ENCODE measurements around the gene HARS1. TPM values are rescaled to one million over a fixed set of nuclear protein-coding genes. Genes with fewer than 3 reads are reported as not detected.
A peak's percentile ranks its signal among the peaks of the same experiment; 100 is the strongest.

Gene HARS1
- total and polyA plus RNA-seq, 2 of the 13 experiments (the other 11 are each of a cell fraction or from before 2014, with no cell fraction given), result 36.9 to 66.2 TPM

DNA sequence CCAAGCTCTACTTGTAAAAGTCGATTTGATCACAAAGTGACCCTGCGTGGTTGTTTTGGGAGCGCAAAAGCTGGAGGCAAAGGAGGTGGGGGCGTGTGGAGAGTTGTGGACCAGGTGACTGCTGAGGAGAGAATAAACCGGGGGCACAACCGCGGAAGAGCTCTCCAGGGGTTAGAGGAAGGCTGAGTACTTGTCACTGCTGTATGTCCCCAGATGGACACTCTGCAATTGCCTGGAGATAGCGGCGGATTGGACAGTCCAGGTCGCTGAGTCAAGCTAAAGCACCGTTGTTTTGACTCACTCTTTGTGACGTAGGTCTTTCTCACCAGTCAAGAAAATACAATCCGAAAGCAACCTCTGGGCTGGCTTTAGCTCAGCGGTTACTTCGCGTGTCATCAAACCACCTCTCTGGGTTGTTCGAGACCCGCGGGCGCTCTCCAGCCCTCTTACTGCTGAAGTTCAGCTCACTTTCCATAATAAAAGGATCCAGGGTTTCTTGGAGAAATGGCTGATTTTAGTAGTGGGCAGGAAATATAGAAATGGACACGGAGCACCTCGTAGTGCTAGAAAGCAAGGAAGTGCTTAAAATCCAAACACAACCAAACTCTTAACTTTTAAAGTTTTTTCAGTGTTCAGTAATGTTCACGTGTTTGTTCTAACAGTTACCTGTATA, 34.8 kb upstream of the HARS1 start (continued):
- TF ChIP-seq ATF7-NPFF (CRISPR knock-in tag; IDR thresholded peaks at IDR 0.05; ENCODE audit: low read depth) (peak; percentile 70; the same call in 1 of the 2 replicates), EP300 (IDR thresholded peaks at IDR 0.05; ENCODE audit: low read depth in 2 of 2, low read length in 2 of 2) (peak in 1 of 2 experiments; percentile 23; a peak in 1 of 4 replicates), EP300 (CRISPR knock-in tag; IDR thresholded peaks at IDR 0.05; ENCODE audit: borderline replicate concordance) (no peak), POLR2A (IDR thresholded peaks at IDR 0.05; ENCODE audit: insufficient read depth in 1 of 2, low read depth in 2 of 2, low read length in 2 of 2) (no peak), RFXANK (CRISPR knock-in tag; IDR thresholded peaks at IDR 0.05) (peak; percentile 64; the same call in 1 of the 2 replicates), ZNF781 (CRISPR knock-in tag; IDR thresholded peaks at IDR 0.05; ENCODE audit: borderline replicate concordance, not compliant biosample characterization) (no peak), ZNF605 (CRISPR knock-in tag; IDR thresholded peaks at IDR 0.05) (0 out of 2 replicates have a peak, but pooled peaks have one; percentile 53), RFXAP (CRISPR knock-in tag; IDR thresholded peaks at IDR 0.05; ENCODE audit: borderline replicate concordance) (peak; percentile 97), ZBED4 (CRISPR knock-in tag; IDR thresholded peaks at IDR 0.05; ENCODE audit: borderline replicate concordance) (0 out of 2 replicates have a peak, but pooled peaks have one; percentile 23), MYNN (CRISPR knock-in tag; IDR thresholded peaks at IDR 0.05; ENCODE audit: low read depth) (peak; percentile 48; the same call in 1 of the 2 replicates), ZNF12 (CRISPR knock-in tag; IDR thresholded peaks at IDR 0.05) (peak; percentile 48; the same call in 1 of the 2 replicates)
- TF ChIP-seq, protein P1, sequence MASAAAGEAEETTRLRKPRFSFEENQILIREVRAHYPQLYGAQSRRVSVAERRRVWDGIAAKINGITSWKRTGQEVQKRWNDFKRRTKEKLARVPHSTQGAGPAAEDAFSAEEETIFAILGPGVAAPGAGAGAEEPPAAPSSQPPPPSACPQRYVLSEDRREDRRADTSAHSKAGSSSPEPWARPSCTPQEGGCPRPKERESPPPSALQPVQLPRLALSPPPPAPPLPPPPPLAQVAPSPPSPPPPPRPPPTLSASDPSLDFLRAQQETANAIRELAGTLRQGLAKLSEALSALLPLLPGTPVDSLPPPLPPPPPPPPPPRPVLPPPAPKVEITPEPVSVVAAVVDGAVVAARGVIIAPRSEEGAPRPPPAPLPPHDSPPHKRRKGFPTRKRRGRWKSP (CRISPR knock-in tag; IDR thresholded peaks at IDR 0.05), result peak; percentile 68; the same call in 1 of the 2 replicates
- TF ChIP-seq, protein P2, sequence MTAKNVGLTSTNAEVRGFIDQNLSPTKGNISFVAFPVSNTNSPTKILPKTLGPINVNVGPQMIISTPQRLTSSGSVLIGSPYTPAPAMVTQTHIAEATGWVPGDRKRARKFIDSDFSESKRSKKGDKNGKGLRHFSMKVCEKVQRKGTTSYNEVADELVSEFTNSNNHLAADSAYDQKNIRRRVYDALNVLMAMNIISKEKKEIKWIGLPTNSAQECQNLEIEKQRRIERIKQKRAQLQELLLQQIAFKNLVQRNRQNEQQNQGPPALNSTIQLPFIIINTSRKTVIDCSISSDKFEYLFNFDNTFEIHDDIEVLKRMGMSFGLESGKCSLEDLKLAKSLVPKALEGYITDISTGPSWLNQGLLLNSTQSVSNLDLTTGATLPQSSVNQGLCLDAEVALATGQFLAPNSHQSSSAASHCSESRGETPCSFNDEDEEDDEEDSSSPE (CRISPR knock-in tag; IDR thresholded peaks at IDR 0.05), result no peak
- TF ChIP-seq, protein P3, sequence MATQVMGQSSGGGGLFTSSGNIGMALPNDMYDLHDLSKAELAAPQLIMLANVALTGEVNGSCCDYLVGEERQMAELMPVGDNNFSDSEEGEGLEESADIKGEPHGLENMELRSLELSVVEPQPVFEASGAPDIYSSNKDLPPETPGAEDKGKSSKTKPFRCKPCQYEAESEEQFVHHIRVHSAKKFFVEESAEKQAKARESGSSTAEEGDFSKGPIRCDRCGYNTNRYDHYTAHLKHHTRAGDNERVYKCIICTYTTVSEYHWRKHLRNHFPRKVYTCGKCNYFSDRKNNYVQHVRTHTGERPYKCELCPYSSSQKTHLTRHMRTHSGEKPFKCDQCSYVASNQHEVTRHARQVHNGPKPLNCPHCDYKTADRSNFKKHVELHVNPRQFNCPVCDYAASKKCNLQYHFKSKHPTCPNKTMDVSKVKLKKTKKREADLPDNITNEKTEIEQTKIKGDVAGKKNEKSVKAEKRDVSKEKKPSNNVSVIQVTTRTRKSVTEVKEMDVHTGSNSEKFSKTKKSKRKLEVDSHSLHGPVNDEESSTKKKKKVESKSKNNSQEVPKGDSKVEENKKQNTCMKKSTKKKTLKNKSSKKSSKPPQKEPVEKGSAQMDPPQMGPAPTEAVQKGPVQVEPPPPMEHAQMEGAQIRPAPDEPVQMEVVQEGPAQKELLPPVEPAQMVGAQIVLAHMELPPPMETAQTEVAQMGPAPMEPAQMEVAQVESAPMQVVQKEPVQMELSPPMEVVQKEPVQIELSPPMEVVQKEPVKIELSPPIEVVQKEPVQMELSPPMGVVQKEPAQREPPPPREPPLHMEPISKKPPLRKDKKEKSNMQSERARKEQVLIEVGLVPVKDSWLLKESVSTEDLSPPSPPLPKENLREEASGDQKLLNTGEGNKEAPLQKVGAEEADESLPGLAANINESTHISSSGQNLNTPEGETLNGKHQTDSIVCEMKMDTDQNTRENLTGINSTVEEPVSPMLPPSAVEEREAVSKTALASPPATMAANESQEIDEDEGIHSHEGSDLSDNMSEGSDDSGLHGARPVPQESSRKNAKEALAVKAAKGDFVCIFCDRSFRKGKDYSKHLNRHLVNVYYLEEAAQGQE (IDR thresholded peaks at IDR 0.05; ENCODE audit: borderline replicate concordance in 1 of 2, low read depth in 1 of 2, low read length in 2 of 2), result peak; percentile 17 to 91
- TF ChIP-seq, protein P4, sequence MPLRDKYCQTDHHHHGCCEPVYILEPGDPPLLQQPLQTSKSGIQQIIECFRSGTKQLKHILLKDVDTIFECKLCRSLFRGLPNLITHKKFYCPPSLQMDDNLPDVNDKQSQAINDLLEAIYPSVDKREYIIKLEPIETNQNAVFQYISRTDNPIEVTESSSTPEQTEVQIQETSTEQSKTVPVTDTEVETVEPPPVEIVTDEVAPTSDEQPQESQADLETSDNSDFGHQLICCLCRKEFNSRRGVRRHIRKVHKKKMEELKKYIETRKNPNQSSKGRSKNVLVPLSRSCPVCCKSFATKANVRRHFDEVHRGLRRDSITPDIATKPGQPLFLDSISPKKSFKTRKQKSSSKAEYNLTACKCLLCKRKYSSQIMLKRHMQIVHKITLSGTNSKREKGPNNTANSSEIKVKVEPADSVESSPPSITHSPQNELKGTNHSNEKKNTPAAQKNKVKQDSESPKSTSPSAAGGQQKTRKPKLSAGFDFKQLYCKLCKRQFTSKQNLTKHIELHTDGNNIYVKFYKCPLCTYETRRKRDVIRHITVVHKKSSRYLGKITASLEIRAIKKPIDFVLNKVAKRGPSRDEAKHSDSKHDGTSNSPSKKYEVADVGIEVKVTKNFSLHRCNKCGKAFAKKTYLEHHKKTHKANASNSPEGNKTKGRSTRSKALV (CRISPR knock-in tag; IDR thresholded peaks at IDR 0.05), result peak; percentile 69; the same call in 1 of the 2 replicates
